ENCODE measurements around the gene NMB. TPM values are rescaled to one million over a fixed set of nuclear protein-coding genes. Genes with fewer than 3 reads are reported as not detected.
"Not testable (repeated sequence)": the region's sequence is repeated elsewhere in the genome, so short reads cannot be mapped to it uniquely, and the experiment has no call there.

NMB gene
- total RNA-seq, 4 donors from 2014 or later: 0.94 to 1.6 (median 1.6) TPM; not detected in 1

GRCh38 chr15:84697236-84697990 lies 39.4 kb upstream of the NMB start:
- H3K4me1 ChIP-seq: peaks cover 4 to 14% of the 10 kb centered on the region in 2 donors
- no peaks in the 10 kb centered on the region for H3K36me3 ChIP-seq
- in situ Hi-C loops (cut with MboI; ENCODE audit: low sequenced_read_pairs in 4 of 4) (no loop called here), intact Hi-C loops (cut with DNase I; ENCODE audit: low total_unique reads) (no loop called here)
- H3K9me3 ChIP-seq: no peaks in the 10 kb centered on the region
- no peak overlapping the region for H3K4me3 ChIP-seq
- H3K27me3 ChIP-seq: no peaks in the 10 kb centered on the region
- no peak for TF ChIP-seq CTCF (IDR thresholded peaks at IDR 0.05 in 4 of 5, conservative IDR thresholded peaks at IDR 0.05 in 1 of 5)
- TF ChIP-seq POLR2A (IDR thresholded peaks at IDR 0.05): no peak
- ATAC-seq: no peak
- no peak overlapping the region for H3K27ac ChIP-seq
- DNase-seq: no peak

- no peak for TF ChIP-seq CTCF (IDR thresholded peaks at IDR 0.05 in 4 of 5, conservative IDR thresholded peaks at IDR 0.05 in 1 of 5)
- no peak for TF ChIP-seq POLR2A (IDR thresholded peaks at IDR 0.05)
- DNase-seq: no peak
- Histone ChIP-seq H3K4me1 (peaks cover 0 to 16% of the 10 kb centered on the region in 2 donors), H3K36me3 (no peaks in the 10 kb centered on the region), H3K9me3 (no peaks in the 10 kb centered on the region), H3K4me3 (no peak overlapping the region), H3K27me3 (no peaks in the 10 kb centered on the region), H3K27ac (no peak overlapping the region)
- in situ Hi-C loops (cut with MboI; ENCODE audit: low sequenced_read_pairs in 4 of 4): no loop called here
- no peak for ATAC-seq
- intact Hi-C loops (cut with DNase I; ENCODE audit: low total_unique reads): no loop called here
Measured at GRCh38 chr15:84696757-84697156, 38.8 kb upstream of the NMB start.

GRCh38 chr15:84690342-84690741 lies 32.3 kb upstream of the NMB start:
- Histone ChIP-seq H3K27ac (no peak overlapping the region), H3K27me3 (no peaks in the 10 kb centered on the region), H3K36me3 (peaks cover 0 to 45% of the 10 kb centered on the region in 2 donors), H3K4me1 (peaks cover 0 to 8% of the 10 kb centered on the region in 2 donors), H3K9me3 (no peaks in the 10 kb centered on the region), H3K4me3 (no peak overlapping the region)
- intact Hi-C loops (cut with DNase I; ENCODE audit: low total_unique reads) (no loop called here), in situ Hi-C loops (cut with MboI; ENCODE audit: low sequenced_read_pairs in 4 of 4) (no loop called here)
- no peak for ATAC-seq
- TF ChIP-seq POLR2A (IDR thresholded peaks at IDR 0.05): no peak
- TF ChIP-seq CTCF (IDR thresholded peaks at IDR 0.05 in 4 of 5, conservative IDR thresholded peaks at IDR 0.05 in 1 of 5): no peak
- DNase-seq: no peak

- DNase-seq (no peak), ATAC-seq (no peak)
- Histone ChIP-seq H3K36me3 (peaks cover 0 to 45% of the 10 kb centered on the region in 2 donors), H3K9me3 (no peaks in the 10 kb centered on the region), H3K27ac (no peak overlapping the region), H3K27me3 (no peaks in the 10 kb centered on the region), H3K4me1 (peaks cover 0 to 8% of the 10 kb centered on the region in 2 donors), H3K4me3 (no peak overlapping the region)
- intact Hi-C loops (cut with DNase I; ENCODE audit: low total_unique reads): no loop called here
- in situ Hi-C loops (cut with MboI; ENCODE audit: low sequenced_read_pairs in 4 of 4): no loop called here
- TF ChIP-seq POLR2A (IDR thresholded peaks at IDR 0.05) (no peak), CTCF (IDR thresholded peaks at IDR 0.05 in 4 of 5, conservative IDR thresholded peaks at IDR 0.05 in 1 of 5) (no peak)
Measured at GRCh38 chr15:84689858-84690257, 31.9 kb upstream of the NMB start.

- H3K4me1 ChIP-seq; intact Hi-C loops (cut with DNase I; ENCODE audit: low total_unique reads); H3K27ac ChIP-seq; H3K9me3 ChIP-seq; in situ Hi-C loops (cut with MboI; ENCODE audit: low sequenced_read_pairs in 4 of 4); H3K4me3 ChIP-seq; ATAC-seq; H3K27me3 ChIP-seq; DNase-seq: not testable (repeated sequence)
- H3K36me3 ChIP-seq: peaks cover 0 to 50% of the 10 kb centered on the region in 2 donors
Measured at GRCh38 chr15:84686446-84686845, 28.4 kb upstream of the NMB start.
